GM19238 (cell line): ENCODE data around the gene HACD2.
A peak's percentile ranks its signal among the peaks of the same experiment; 100 is the strongest.

Experiments used
- DNase-seq: peaks from one replicate; pipeline ENCODE4 v3.0.0; 2011; ENCODE audit warnings: low spot score; ENCODE audit not compliant: insufficient read length

Gene HACD2

GRCh38 chr3:123485551-123485950, 99.3 kb downstream of the HACD2 start:
- no peak for DNase-seq

- DNase-seq: no peak
Measured at GRCh38 chr3:123483146-123483545, 101.7 kb downstream of the HACD2 start.

- DNase-seq: no peak
Measured at GRCh38 chr3:123481722-123482457, 103.0 kb downstream of the HACD2 start.

GRCh38 chr3:123481071-123481470, 103.8 kb downstream of the HACD2 start:
- DNase-seq: no peak

GRCh38 chr3:123480428-123480827, 104.4 kb downstream of the HACD2 start:
- DNase-seq: no peak

GRCh38 chr3:123479891-123480290, 105.0 kb downstream of the HACD2 start:
- DNase-seq: no peak

- DNase-seq: no peak
Measured at GRCh38 chr3:123478314-123478713, 106.5 kb downstream of the HACD2 start.

GRCh38 chr3:123476967-123477750, 107.7 kb downstream of the HACD2 start:
- DNase-seq: no peak

- no peak for DNase-seq
Measured at GRCh38 chr3:123475786-123476185, 109.1 kb downstream of the HACD2 start.

- DNase-seq: no peak
Measured at GRCh38 chr3:123471106-123471505, 113.7 kb downstream of the HACD2 start.

- no peak for DNase-seq
Measured at GRCh38 chr3:123469323-123469995, 115.4 kb downstream of the HACD2 start.

- DNase-seq: no peak
Measured at GRCh38 chr3:123467046-123467445, 117.8 kb downstream of the HACD2 start.

- no peak for DNase-seq
Measured at GRCh38 chr3:123464211-123464610, 120.6 kb downstream of the HACD2 start.

GRCh38 chr3:123459862-123460261, 125.0 kb downstream of the HACD2 start:
- no peak for DNase-seq

GRCh38 chr3:123458255-123458654, 126.6 kb downstream of the HACD2 start:
- DNase-seq: no peak

- DNase-seq: no peak
Measured at GRCh38 chr3:123457841-123458240, 127.0 kb downstream of the HACD2 start.

- DNase-seq: no peak
Measured at GRCh38 chr3:123453675-123454074, 131.2 kb downstream of the HACD2 start.

- no peak for DNase-seq
Measured at GRCh38 chr3:123451186-123451585, 133.7 kb downstream of the HACD2 start.

GRCh38 chr3:123449997-123450604, 134.8 kb downstream of the HACD2 start:
- no peak for DNase-seq

GRCh38 chr3:123449102-123449996, 135.5 kb downstream of the HACD2 start:
- peak; percentile 23 for DNase-seq
